Fibroblast of lung (primary cell): ENCODE measurements around the gene PRSS12. TPM values are rescaled to one million over a fixed set of nuclear protein-coding genes. Genes with fewer than 3 reads are reported as not detected.

ENCODE experiments used
- DNase-seq, 2 donors: peaks; one replicate each; pipeline versions ENCODE4 v3.0.0 to v3.0.0-alpha.2; 2010; ENCODE audit warnings: low read depth in 2 of 2
- H2AFZ ChIP-seq: 2 replicates; pipeline ENCODE4 v1.5.1; 2012; ENCODE audit warnings: low read length, control low read depth, inconsistent platforms
- H3K27ac ChIP-seq: 2 replicates; pipeline ENCODE4 v1.5.1; 2011; ENCODE audit warnings: low read length, control low read depth; ENCODE audit not compliant: insufficient read depth
- H3K27me3 ChIP-seq: 2 replicates; pipeline ENCODE4 v1.5.1; 2011; ENCODE audit warnings: mild to moderate bottlenecking, low read length; ENCODE audit not compliant: control insufficient read depth, insufficient read depth
- H3K36me3 ChIP-seq: 2 replicates; pipeline ENCODE4 v1.5.1; 2011; ENCODE audit warnings: low read length; ENCODE audit not compliant: control insufficient read depth, insufficient read depth
- H3K4me1 ChIP-seq: 2 replicates; pipeline ENCODE4 v1.5.1; 2011; ENCODE audit warnings: low read length; ENCODE audit not compliant: control insufficient read depth, insufficient read depth; ENCODE audit errors: extremely low read depth
- H3K4me2 ChIP-seq: 2 replicates; pipeline ENCODE4 v1.5.1; 2011; ENCODE audit warnings: low read length, control low read depth; ENCODE audit not compliant: insufficient read depth; ENCODE audit errors: extremely low read depth
- H3K4me3 ChIP-seq, 4 experiments: fragments of 200-600 bp in 1 of 4; sonication (generic) in 1 of 4; replicated peaks in 1 of 4; 2 replicates each; pipeline ENCODE4 v1.5.1; 2011 to 2016; ENCODE audit warnings: low read length in 4 of 4, low read depth in 3 of 4, mild to moderate bottlenecking in 3 of 4, control low read depth in 2 of 4, inconsistent platforms in 1 of 4, mixed read lengths in 1 of 4; ENCODE audit not compliant: insufficient read depth in 1 of 4; ENCODE audit errors: control extremely low read depth in 1 of 4
- H3K79me2 ChIP-seq: 2 replicates; pipeline ENCODE4 v1.5.1; 2012; ENCODE audit warnings: mild to moderate bottlenecking, low read length, inconsistent platforms; ENCODE audit not compliant: control insufficient read depth, insufficient read depth
- H3K9ac ChIP-seq: 2 replicates; pipeline ENCODE4 v1.5.1; 2011; ENCODE audit warnings: mild to moderate bottlenecking, low read length, control low read depth; ENCODE audit not compliant: insufficient read depth
- H3K9me3 ChIP-seq: 2 replicates; pipeline ENCODE4 v1.5.1; 2012; ENCODE audit warnings: low read depth, low read length; ENCODE audit not compliant: control insufficient read depth, insufficient read depth
- H4K20me1 ChIP-seq: 2 replicates; pipeline ENCODE4 v1.5.1; 2011; ENCODE audit warnings: low read length; ENCODE audit not compliant: control insufficient read depth, insufficient read depth; ENCODE audit errors: extremely low read depth
- CTCF ChIP-seq, 2 donors: IDR thresholded peaks in 1 of 2; conservative IDR thresholded peaks in 1 of 2; 1 replicate in 1 of 2; 2 replicates in 1 of 2; pipeline ENCODE4 v1.5.1; 2011 to 2012; ENCODE audit warnings: low read length in 2 of 2, control low read depth in 1 of 2, inconsistent platforms in 1 of 2, low read depth in 1 of 2, mild to moderate bottlenecking in 1 of 2
- EZH2 ChIP-seq: IDR thresholded peaks from 2 replicates; pipeline ENCODE4 v1.5.1; 2012; ENCODE audit warnings: low read length, control low read depth, mild to moderate bottlenecking; ENCODE audit errors: missing control alignments
- polyA plus RNA-seq, 2 donors: library from polyadenylated mRNA; depleted of rRNA in 1 of 2; stranded (reverse) in 1 of 2; unstranded in 1 of 2; fragments of >200 nt; gene quantifications; 2 replicates each; pipeline ENCODE4 v1.2.1, GENCODE V29; 2011 to 2012; ENCODE audit warnings: missing spikeins in 1 of 2
- total RNA-seq: library from RNA; depleted of rRNA; stranded (reverse); fragments of >200 nt; gene quantifications from 2 replicates; pipeline ENCODE4 v1.2.1, GENCODE V29; 2014

The PRSS12 gene
- total and polyA plus RNA-seq, 2 donors (not counting 1 experiment from before 2014, with no cell fraction given) = 59.9 to 104 TPM

- H3K4me3 ChIP-seq = no peak overlapping the region
- no peaks in the 10 kb centered on the region for H4K20me1 ChIP-seq
- peaks cover 3% of the 10 kb centered on the region for H3K79me2 ChIP-seq
- no peaks in the 10 kb centered on the region for H3K36me3 ChIP-seq
- no peaks in the 10 kb centered on the region for H3K27me3 ChIP-seq
- H3K27ac ChIP-seq = no peak overlapping the region
- no peaks in the 10 kb centered on the region for H3K4me1 ChIP-seq
- no peaks in the 10 kb centered on the region for H3K9me3 ChIP-seq
- DNase-seq = no peak
- no peak overlapping the region for H2AFZ ChIP-seq
- no peak overlapping the region for H3K4me2 ChIP-seq
- no peak for TF ChIP-seq EZH2
- no peak for TF ChIP-seq CTCF (conservative IDR thresholded peaks at IDR 0.05 in 1 of 2, IDR thresholded peaks at IDR 0.05 in 1 of 2; ENCODE audit: low read depth in 1 of 2, low read length in 2 of 2)
- H3K9ac ChIP-seq = no peak overlapping the region
Observed at GRCh38 chr4:118273642-118274041, 79.2 kb downstream of the PRSS12 start.

GRCh38 chr4:118271788-118272187 lies 81.0 kb downstream of the PRSS12 start:
- H2AFZ ChIP-seq = no peak overlapping the region
- no peak overlapping the region for H3K4me2 ChIP-seq

GRCh38 chr4:118270492-118270891 lies 82.3 kb downstream of the PRSS12 start:
- Histone ChIP-seq H3K79me2 (no peaks in the 10 kb centered on the region), H3K4me2 (no peak overlapping the region), H3K27ac (no peak overlapping the region), H3K27me3 (no peaks in the 10 kb centered on the region), H2AFZ (no peak overlapping the region), H4K20me1 (no peaks in the 10 kb centered on the region), H3K4me1 (no peaks in the 10 kb centered on the region), H3K36me3 (no peaks in the 10 kb centered on the region), H3K4me3 (no peak overlapping the region), H3K9me3 (no peaks in the 10 kb centered on the region), H3K9ac (no peak overlapping the region)
- peak in 1 of 2 donors; percentile 45 for TF ChIP-seq CTCF (conservative IDR thresholded peaks at IDR 0.05 in 1 of 2, IDR thresholded peaks at IDR 0.05 in 1 of 2; ENCODE audit: low read depth in 1 of 2, low read length in 2 of 2)
- no peak for TF ChIP-seq EZH2
- DNase-seq = peak; percentile 39 to 79

More at GRCh38 chr4:118271788-118272187, 81.0 kb downstream of the PRSS12 start:
- Histone ChIP-seq H3K27ac (no peak overlapping the region), H3K4me1 (no peaks in the 10 kb centered on the region), H4K20me1 (no peaks in the 10 kb centered on the region), H3K36me3 (no peaks in the 10 kb centered on the region), H3K9me3 (no peaks in the 10 kb centered on the region), H3K4me3 (no peak overlapping the region), H3K27me3 (no peaks in the 10 kb centered on the region), H3K9ac (no peak overlapping the region), H3K79me2 (no peaks in the 10 kb centered on the region)
- DNase-seq = no peak
- TF ChIP-seq CTCF (conservative IDR thresholded peaks at IDR 0.05 in 1 of 2, IDR thresholded peaks at IDR 0.05 in 1 of 2; ENCODE audit: low read depth in 1 of 2, low read length in 2 of 2) = no peak
- no peak for TF ChIP-seq EZH2
